H7 (cell line): ENCODE measurements around the gene COBL. TPM values are rescaled to one million over a fixed set of nuclear protein-coding genes. Genes with fewer than 3 reads are reported as not detected.

Experiments
- DNase-seq: peaks from one replicate; pipeline ENCODE4 v3.0.0; 2012
- H3K27me3 ChIP-seq: 2 replicates; pipeline ENCODE4 v1.6.0; 2011; ENCODE audit warnings: mild to moderate bottlenecking, low read length; ENCODE audit not compliant: control insufficient read depth, insufficient read depth
- H3K36me3 ChIP-seq: replicated peaks from 2 replicates; pipeline ENCODE4 v1.5.1; 2011; ENCODE audit warnings: low read length; ENCODE audit not compliant: control insufficient read depth, insufficient read depth
- H3K4me3 ChIP-seq: 2 replicates; pipeline ENCODE4 v1.5.1; 2011; ENCODE audit warnings: low read depth, mild to moderate bottlenecking, control low read depth, low read length, moderate library complexity; ENCODE audit not compliant: insufficient read depth
- total RNA-seq: library from RNA; depleted of rRNA; stranded (reverse); fragments of >200 nt; shearing (Covaris generic); gene quantifications from 2 replicates; pipeline ENCODE4 v1.2.3, GENCODE V29; 2014

Gene COBL
- total RNA-seq, 1 experiment from 2014 or later: 4.6 TPM

DNA sequence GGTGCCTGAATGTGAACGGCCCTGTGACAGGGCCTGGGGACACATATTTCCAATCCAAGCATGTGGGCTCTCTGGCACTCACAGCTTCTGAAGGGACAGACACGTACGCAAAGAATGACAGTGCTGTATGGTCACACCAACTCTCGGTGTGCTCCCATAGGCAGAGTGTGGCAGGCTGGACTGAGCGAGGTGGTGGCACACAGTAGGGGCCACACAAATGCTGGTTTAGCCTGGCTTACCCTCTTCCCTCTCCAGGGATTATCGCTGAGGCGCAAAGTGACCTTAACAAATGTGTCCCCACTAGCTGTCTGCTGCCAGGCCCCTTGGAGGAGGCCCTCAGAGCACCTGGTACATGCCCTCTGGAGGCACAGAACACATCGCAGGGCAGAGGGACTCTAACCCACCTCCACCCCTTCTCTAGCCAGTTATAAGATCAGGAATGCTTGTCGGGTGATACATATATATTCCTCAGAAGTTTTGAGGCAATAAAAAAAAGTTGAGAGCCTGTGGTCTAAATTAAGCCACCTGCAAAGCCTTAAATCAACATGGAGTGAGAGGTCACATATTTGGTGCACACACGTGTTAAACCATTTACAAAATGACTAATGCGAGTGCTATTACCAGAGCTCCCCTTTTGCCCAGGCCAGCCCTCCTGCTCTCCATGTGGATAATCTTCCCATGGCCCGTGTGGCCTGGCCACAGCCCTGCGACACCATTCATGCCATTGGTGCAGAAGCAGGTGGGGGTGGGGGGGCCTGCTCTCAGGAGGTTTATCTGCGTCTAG is 271.1 kb downstream of the COBL start:
- H3K27me3 ChIP-seq: no peaks in the 10 kb centered on the region
- no peak overlapping the region for H3K4me3 ChIP-seq
- no peak for DNase-seq
- H3K36me3 ChIP-seq: peaks cover 3% of the 10 kb centered on the region; the same call in 1 of the 2 replicates

DNA sequence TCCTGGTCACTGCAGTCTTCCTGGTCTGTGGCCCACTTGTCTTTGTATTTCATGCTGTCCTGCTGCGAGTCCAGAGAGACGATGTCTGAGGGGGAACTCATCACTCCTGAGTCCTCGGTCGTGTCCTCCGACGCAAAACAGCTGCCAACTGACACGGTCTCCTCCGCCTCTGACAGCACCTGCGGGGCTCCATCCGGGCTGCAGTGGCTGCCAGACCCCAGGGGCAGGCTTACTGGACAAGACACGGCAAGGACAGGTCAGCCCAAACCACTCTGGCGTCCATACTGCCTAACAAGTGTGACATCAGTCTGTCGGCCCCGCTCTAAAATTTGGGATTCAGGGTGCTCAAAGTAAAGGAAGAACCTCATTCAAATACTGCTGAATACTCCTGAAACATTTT is 273.1 kb downstream of the COBL start:
- Histone ChIP-seq H3K36me3 (peaks cover 3% of the 10 kb centered on the region; the same call in 1 of the 2 replicates), H3K27me3 (no peaks in the 10 kb centered on the region), H3K4me3 (no peak overlapping the region)
- no peak for DNase-seq

DNA sequence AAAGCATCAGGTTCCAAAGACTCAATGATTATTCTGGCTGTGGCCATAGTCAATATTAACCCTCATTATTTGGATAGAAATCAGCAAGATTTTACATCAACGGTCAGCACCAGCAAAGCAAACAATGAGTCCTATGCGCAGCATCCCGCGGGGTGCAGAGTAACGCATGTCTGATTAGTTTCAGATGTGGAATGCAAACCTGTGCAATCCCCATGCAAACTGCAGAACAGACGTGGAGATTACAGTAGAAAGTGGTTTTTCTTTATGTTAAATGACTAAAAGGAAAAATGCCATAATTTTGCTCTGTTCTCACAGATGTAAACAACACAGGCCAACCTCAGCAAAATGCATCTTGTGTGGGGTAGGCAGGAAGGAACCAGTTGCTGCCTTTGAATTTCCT is 275.8 kb downstream of the COBL start:
- peaks cover 3% of the 10 kb centered on the region; the same call in 1 of the 2 replicates for H3K36me3 ChIP-seq
- H3K27me3 ChIP-seq: no peaks in the 10 kb centered on the region
- DNase-seq: no peak
- H3K4me3 ChIP-seq: no peak overlapping the region

DNA sequence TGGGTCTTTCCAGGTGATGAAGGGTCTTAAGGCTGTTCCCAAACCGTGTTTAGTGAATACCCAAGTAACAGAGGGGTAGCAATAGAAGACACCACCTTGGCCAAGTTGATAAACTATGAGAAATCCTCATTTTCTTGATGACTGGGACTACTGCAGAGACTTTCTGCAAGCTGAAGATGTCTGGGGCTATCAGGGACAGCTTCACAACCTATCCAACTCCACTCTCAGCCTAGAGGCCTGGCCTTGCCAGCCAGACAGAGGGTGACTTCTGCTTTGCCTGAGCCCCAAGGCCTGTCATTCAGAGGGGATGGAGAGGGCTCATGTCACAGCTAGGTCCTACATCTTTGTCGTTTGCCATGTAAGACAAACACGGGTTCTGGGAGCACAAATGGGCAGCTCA is 278.0 kb downstream of the COBL start:
- Histone ChIP-seq H3K36me3 (peaks cover 3% of the 10 kb centered on the region; the same call in 1 of the 2 replicates), H3K4me3 (no peak overlapping the region), H3K27me3 (no peaks in the 10 kb centered on the region)
- no peak for DNase-seq

DNA sequence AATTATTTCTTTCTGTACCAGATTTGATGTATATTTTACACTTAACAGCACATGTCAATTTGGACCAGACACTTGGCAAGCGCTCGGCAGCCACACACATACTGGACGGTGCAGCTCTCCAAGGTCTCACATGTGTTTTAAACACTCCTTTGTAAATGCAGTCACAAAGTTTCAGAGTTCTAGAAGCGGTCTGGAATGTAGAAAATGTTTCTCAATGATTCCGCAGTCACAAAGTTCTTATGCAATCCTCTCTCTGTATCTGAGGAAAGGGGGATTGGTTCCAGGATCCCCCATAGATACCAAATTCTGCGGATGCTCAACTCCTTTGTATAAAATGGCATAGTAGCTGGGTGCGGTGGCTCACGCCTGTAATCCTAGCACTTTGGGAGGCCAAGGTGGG is 280.9 kb downstream of the COBL start:
- Histone ChIP-seq H3K4me3 (no peak overlapping the region), H3K27me3 (no peaks in the 10 kb centered on the region), H3K36me3 (peaks cover 3% of the 10 kb centered on the region)
- DNase-seq: no peak

DNA sequence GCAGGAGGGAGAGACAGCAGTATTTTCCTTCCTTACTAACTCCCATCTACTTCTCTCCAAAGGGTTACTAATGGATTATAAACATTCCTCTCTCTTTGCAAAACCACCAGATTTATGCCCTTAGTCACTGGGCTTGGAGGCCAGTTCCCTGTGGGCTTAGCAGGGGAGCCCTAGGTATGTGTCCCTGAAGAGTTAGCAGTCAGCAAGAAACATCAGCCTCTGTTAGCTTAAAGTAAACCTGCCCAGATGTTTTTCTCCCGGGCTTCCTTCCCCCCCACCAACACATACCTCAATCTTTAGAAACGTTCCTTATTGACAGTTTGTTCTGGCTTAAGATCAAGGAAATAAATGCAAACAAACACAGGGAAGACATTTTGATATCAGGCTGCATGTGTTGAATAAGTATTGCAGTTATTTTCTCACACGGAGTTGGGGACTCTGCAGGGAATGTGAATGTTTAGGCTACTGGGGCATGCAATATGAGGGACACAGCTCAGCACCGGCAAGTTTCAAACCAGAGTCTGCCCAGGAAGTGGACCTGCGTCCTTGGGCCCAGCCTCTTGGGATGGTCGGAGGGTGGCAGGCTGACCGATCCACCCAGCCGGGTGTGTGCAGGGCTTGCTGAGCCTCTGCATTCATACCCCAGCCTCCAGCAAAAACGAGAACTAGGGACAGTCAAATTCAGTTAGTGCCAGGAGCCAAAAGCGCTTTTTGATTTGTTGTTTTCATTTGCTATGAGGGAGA is 281.9 kb downstream of the COBL start:
- peak; percentile 72 for DNase-seq
- Histone ChIP-seq H3K4me3 (no peak overlapping the region), H3K27me3 (no peaks in the 10 kb centered on the region)

DNA sequence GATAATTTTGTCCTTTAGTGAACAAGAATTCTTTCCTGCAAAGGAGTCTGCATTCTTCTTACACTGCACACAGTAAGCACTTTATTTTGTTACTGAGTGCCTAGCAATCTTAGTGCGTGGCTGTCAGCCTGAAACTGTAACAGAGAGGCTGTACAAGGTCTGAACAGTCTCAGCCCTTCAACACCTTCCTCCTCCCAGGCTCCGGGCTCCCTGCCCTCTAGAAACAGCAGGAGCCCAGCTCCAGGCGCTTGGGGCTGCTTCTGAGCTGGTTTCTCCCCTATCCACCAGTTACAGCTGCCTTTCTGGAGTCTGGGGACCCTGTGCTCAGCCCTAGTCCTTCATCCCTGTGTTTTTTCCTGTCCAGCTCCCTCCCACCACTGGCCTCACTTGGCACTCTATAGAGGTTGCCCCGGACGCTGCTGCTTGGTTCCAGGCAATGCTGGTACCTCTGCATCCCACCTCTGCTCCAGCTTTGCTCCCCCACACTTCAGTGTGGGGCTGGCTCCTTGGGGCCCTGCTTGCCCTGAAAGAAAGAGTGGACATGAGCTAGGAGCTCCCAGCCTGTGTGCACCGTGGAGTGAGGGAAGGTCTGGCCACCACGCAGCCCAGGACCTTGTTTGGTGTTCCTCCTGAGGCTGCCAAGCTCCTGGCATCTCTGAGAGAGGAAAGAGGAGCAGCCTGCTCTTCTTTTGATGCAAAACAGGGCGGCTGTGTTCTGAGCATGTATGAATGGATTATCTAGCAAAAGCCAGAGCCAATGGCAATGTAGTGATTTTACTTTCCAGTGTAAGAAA is 282.7 kb downstream of the COBL start:
- peaks cover 7% of the 10 kb centered on the region for H3K36me3 ChIP-seq
- H3K4me3 ChIP-seq: no peak overlapping the region
- no peak for DNase-seq
- H3K27me3 ChIP-seq: no peaks in the 10 kb centered on the region

More for the DNA sequence above, 281.9 kb downstream of the COBL start:
- H3K36me3 ChIP-seq: peaks cover 3% of the 10 kb centered on the region

DNA sequence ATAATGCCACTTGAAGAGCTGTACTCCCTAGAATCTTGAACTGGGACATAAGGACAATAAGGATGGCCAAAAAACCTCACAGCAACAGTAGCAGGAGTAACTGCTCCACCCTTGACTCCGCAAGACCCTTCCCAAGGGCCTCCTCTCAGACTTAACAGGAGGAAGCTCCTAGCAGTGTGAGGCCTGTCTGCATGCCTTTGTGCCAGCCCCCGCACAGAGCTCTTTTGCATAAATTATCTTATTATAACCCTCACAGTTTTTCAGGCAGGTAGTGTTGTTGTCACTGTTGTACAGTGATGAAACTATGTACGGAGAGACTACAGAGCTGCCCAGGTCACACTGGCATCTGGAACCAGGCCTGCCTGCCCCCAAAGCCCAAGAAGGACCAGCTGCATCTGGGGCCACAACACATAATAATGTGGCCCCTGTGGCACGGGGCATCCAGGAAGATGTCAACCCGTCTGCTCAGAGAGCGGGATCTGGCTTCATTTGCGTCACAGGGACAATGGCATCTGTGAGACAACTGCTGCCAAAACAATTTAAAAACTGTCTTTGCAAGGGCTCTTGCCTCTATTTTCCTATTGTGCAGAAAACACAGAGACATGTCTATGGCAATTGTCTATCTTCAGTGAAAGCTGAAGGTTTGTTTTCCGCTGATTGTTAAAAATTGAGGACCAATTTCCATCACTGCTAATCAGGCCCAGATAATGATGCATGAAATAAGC is 284.7 kb downstream of the COBL start:
- H3K4me3 ChIP-seq: no peak overlapping the region
- no peaks in the 10 kb centered on the region for H3K27me3 ChIP-seq
- DNase-seq: no peak
- peaks cover 13% of the 10 kb centered on the region for H3K36me3 ChIP-seq

DNA sequence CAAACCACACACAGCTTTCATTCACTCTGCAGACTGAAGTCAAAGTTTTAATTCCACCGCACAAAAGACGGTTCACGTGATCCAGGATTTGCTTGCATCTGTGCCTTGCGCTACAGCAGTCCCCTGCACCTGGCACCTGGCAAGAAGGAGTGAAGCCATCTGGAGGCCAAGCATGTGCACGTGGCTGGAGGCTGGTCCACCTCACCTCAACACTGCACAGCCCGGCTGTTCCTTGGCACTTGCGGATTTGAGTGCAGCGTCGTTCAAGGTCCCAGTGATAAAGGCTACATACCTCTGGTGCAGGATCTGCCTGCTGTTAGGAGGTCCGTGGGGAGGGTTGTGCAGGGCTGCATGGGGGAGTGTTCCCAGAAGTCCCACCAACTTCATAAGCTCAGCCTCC is 285.4 kb downstream of the COBL start:
- no peak for DNase-seq
- Histone ChIP-seq H3K36me3 (peaks cover 13% of the 10 kb centered on the region), H3K27me3 (no peaks in the 10 kb centered on the region), H3K4me3 (no peak overlapping the region)

DNA sequence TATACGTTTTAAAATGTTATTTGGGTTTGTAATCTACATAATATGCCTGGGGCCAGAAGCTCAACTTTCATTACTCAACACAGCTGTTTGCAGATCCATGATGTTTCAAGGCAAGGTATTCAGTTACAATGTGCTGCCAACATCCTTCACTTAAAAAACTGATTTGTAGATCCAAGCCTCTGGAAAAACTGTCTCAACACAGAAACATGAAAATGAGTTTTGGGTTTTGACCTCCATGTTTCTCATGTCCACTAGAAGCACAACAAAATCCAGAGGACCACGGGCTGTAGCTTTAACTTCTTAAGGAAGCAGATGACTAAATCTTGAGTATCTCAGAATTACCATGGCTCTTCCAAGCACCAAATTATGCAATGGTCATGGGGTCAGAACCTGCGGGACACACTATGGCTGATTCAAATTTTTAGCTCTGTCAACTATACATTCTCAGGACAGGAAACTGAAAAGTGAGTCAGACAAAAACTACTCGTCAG is 286.9 kb downstream of the COBL start:
- no peak for DNase-seq
- Histone ChIP-seq H3K4me3 (no peak overlapping the region), H3K27me3 (no peaks in the 10 kb centered on the region), H3K36me3 (peaks cover 18% of the 10 kb centered on the region)

DNA sequence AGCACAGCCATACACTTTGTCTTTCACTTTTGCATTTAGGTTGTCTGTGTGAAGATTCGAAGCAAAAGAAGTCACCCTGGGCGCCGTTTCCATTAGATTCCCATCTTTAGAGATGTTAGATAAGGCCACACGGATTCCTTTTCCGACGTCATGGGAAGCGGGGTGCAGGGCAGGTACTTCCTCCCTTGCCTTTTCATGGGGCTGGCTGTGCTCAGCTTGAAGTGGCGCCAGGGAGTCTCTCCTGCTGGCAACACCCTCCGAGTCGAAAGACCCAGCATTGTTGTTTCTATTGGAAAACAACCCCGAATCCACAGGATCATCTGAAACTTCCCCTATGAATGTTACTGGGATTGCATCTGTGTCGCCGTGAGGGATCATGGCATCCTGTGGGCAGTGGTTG is 287.5 kb downstream of the COBL start:
- no peak for DNase-seq
- Histone ChIP-seq H3K36me3 (peaks cover 19% of the 10 kb centered on the region), H3K27me3 (no peaks in the 10 kb centered on the region), H3K4me3 (no peak overlapping the region)

DNA sequence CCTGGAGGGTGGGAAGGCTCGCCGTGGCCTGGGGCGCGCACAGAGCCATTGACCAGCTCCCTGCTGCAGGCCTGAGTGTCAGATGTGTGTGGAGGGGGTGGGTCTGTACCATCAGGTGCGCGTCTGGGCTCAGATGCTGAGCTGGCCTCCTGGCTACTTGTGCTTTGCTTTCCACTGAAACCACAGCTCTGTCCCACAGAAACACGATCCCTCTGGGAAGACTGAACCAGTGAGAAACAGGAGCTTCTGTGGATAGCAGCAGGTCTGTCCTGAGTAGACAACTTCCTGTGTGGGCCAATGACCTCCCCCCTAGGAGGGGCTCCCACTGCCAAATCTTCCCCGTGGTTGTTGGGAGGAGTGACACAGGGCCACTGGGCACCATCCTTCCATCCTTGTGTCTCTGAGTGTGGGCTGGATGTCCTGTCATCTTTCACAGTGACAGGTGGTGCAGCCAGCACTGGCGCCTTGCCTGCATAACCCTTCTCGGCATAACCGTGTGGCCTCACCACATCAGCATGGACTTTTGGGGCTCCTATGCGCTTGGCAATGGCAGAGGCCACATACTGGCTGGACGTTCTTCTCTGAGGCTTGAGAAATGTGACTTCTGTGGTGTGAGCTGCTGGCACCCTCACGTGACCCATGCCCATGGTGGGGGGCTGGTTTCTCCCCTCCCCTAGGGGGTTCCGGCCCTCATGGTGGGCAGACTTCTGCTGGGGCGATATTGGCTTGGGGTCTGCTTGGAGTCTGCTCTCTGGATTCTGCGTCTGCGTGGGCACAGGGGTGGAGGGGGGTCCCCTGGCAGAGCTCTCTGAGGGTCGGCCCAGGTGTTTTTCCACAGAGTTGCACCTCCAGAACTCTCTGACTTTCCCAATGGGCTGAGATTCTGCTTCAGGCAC is 288.4 kb downstream of the COBL start:
- Histone ChIP-seq H3K36me3 (peaks cover 19% of the 10 kb centered on the region), H3K4me3 (no peak overlapping the region), H3K27me3 (no peaks in the 10 kb centered on the region)
- no peak for DNase-seq
